GM23338 (cell line): ENCODE measurements around the gene PLEKHN1. TPM values are rescaled to one million over a fixed set of nuclear protein-coding genes. Genes with fewer than 3 reads are reported as not detected.

ENCODE experiments used
- ATAC-seq: fragments of 200-7000 bp; cut with Tn5 transposase; 3 replicates; pipeline ENCODE4 v1.9.1; 2020
- DNase-seq: peaks from one replicate; pipeline ENCODE4 v3.0.0-alpha.2; 2015; ENCODE audit warnings: low spot score
- H2AFZ ChIP-seq: fragments of 200-600 bp; sonication (generic); 2 replicates; pipeline ENCODE4 v1.8.0; 2016; ENCODE audit warnings: antibody characterized with exemption, mild to moderate bottlenecking, moderate library complexity
- H3F3A ChIP-seq: fragments of 200-600 bp; sonication (generic); replicated peaks from 2 replicates; pipeline ENCODE4 v1.8.0; 2017; ENCODE audit warnings: antibody characterized with exemption, mixed run types, low read depth
- H3K27ac ChIP-seq: fragments of 200-600 bp; sonication (generic); 2 replicates; pipeline ENCODE4 v1.6.1; 2016; ENCODE audit warnings: low read depth
- H3K27me3 ChIP-seq: fragments of 200-600 bp; sonication (generic); 2 replicates; pipeline ENCODE4 v1.8.0; 2016; ENCODE audit warnings: mild to moderate bottlenecking, mixed run types, moderate library complexity; ENCODE audit not compliant: insufficient read depth
- H3K36me3 ChIP-seq: fragments of 200-600 bp; sonication (generic); 2 replicates; pipeline ENCODE4 v1.8.0; 2016; ENCODE audit warnings: mild to moderate bottlenecking; ENCODE audit not compliant: insufficient read depth
- H3K4me1 ChIP-seq: fragments of 200-600 bp; sonication (generic); 2 replicates; pipeline ENCODE4 v1.8.0; 2016; ENCODE audit warnings: mild to moderate bottlenecking, moderate library complexity; ENCODE audit not compliant: insufficient read depth
- H3K4me2 ChIP-seq: fragments of 200-600 bp; sonication (generic); 2 replicates; pipeline ENCODE4 v1.7.1; 2017; ENCODE audit warnings: mixed run types
- H3K4me3 ChIP-seq: fragments of 200-600 bp; sonication (generic); 2 replicates; pipeline ENCODE4 v1.6.1; 2016; ENCODE audit warnings: mixed run types
- H3K79me2 ChIP-seq: fragments of 200-600 bp; sonication (generic); replicated peaks from 2 replicates; pipeline ENCODE4 v1.8.0; 2017; ENCODE audit warnings: mild to moderate bottlenecking; ENCODE audit not compliant: insufficient read depth
- H3K9me2 ChIP-seq: fragments of 200-600 bp; sonication (generic); 2 replicates; pipeline ENCODE4 v1.8.0; 2017; ENCODE audit not compliant: insufficient read depth
- H4K20me1 ChIP-seq: fragments of 200-600 bp; sonication (generic); replicated peaks from 2 replicates; pipeline ENCODE4 v1.8.0; 2017; ENCODE audit warnings: mild to moderate bottlenecking; ENCODE audit not compliant: insufficient read depth
- H3K27ac Mint-ChIP-seq: 2 replicates; pipeline ENCODE4 v1.8.0; 2020; ENCODE audit warnings: inconsistent platforms, mild to moderate bottlenecking, moderate library complexity, mixed read lengths
- H3K27me3 Mint-ChIP-seq: 3 replicates; pipeline ENCODE4 v1.8.0; 2022; ENCODE audit warnings: low read depth, mild to moderate bottlenecking, moderate library complexity, mixed read lengths, inconsistent platforms; ENCODE audit not compliant: insufficient read depth, poor library complexity
- H3K36me3 Mint-ChIP-seq: 3 replicates; pipeline ENCODE4 v1.8.0; 2021; ENCODE audit warnings: low read depth, mild to moderate bottlenecking, inconsistent platforms, moderate library complexity, mixed read lengths
- H3K4me1 Mint-ChIP-seq: 3 replicates; pipeline ENCODE4 v1.8.0; 2020; ENCODE audit warnings: mild to moderate bottlenecking, inconsistent platforms, mixed read lengths
- H3K4me3 Mint-ChIP-seq: 3 replicates; pipeline ENCODE4 v1.8.0; 2021; ENCODE audit warnings: moderate library complexity, mild to moderate bottlenecking, inconsistent platforms, mixed read lengths
- H3K9me3 Mint-ChIP-seq: 3 replicates; pipeline ENCODE4 v1.8.0; 2020; ENCODE audit warnings: moderate library complexity, mild to moderate bottlenecking, inconsistent platforms, mixed read lengths
- CREB1 ChIP-seq: fragments of 250-450 bp; sonication (Bioruptor Pico); IDR thresholded peaks from 2 replicates; pipeline ENCODE4 v1.5.0; 2020; ENCODE audit warnings: low read depth, mild to moderate bottlenecking, moderate library complexity
- CTCF ChIP-seq, 2 experiments: fragments of 200-600 bp in 1 of 2; sonication (generic) in 1 of 2; conservative IDR thresholded peaks; 2 replicates each; pipeline versions ENCODE4 v1.5.1 to v1.6.1; 2016 to 2017; ENCODE audit warnings: antibody characterized with exemption in 2 of 2, low read depth in 2 of 2, mild to moderate bottlenecking in 2 of 2, moderate library complexity in 1 of 2
- EZH2 ChIP-seq: fragments of 200-600 bp; sonication (generic); IDR thresholded peaks from one replicate; pipeline ENCODE4 v1.8.0; 2017; ENCODE audit warnings: antibody characterized with exemption, mild to moderate bottlenecking, low read depth; ENCODE audit not compliant: unreplicated experiment
- EZH2phosphoT487 ChIP-seq: fragments of 200-600 bp; sonication (generic); IDR thresholded peaks from one replicate; pipeline ENCODE4 v1.8.1; 2018; ENCODE audit warnings: antibody characterized with exemption; ENCODE audit not compliant: unreplicated experiment
- JUNB ChIP-seq: IDR thresholded peaks from one replicate; pipeline ENCODE4 v1.6.1; 2016; ENCODE audit warnings: antibody characterized with exemption; ENCODE audit not compliant: unreplicated experiment
- POLR2AphosphoS5 ChIP-seq: IDR thresholded peaks from 2 replicates; pipeline ENCODE4 v1.6.1; 2016; ENCODE audit warnings: antibody characterized with exemption, low read depth
- REST ChIP-seq: IDR thresholded peaks from one replicate; pipeline ENCODE4 v1.6.1; 2018; ENCODE audit warnings: antibody characterized with exemption; ENCODE audit not compliant: unreplicated experiment
- STAT1 ChIP-seq: IDR thresholded peaks from one replicate; pipeline ENCODE4 v1.6.1; 2016; ENCODE audit warnings: antibody characterized with exemption; ENCODE audit not compliant: unreplicated experiment
- ZNF114 ChIP-seq: fragments of 250-450 bp; sonication (Bioruptor Pico); IDR thresholded peaks from 2 replicates; pipeline ENCODE4 v1.5.0; 2020; ENCODE audit warnings: mild to moderate bottlenecking, moderate library complexity
- ZNF331 ChIP-seq: fragments of 250-450 bp; sonication (Bioruptor Pico); IDR thresholded peaks from 2 replicates; pipeline ENCODE4 v1.5.0; 2020; ENCODE audit warnings: low read depth, mild to moderate bottlenecking, moderate library complexity
- polyA plus RNA-seq: library from polyadenylated mRNA; unstranded; fragments of >200 nt; fragmentation: Nextera tagmentation; extraction: Ambion mirVana; gene quantifications from 2 replicates; pipeline ENCODE4 v1.2.1, GENCODE V29; 2016
- total RNA-seq: library from RNA; depleted of rRNA; stranded (reverse); fragments of >200 nt; shearing (Covaris generic); gene quantifications from 2 replicates; pipeline ENCODE4 v1.2.3, GENCODE V29; 2014

PLEKHN1 gene
- total and polyA plus RNA-seq, 2 experiments from 2014 or later, result 1.4 to 3.3 TPM

DNA sequence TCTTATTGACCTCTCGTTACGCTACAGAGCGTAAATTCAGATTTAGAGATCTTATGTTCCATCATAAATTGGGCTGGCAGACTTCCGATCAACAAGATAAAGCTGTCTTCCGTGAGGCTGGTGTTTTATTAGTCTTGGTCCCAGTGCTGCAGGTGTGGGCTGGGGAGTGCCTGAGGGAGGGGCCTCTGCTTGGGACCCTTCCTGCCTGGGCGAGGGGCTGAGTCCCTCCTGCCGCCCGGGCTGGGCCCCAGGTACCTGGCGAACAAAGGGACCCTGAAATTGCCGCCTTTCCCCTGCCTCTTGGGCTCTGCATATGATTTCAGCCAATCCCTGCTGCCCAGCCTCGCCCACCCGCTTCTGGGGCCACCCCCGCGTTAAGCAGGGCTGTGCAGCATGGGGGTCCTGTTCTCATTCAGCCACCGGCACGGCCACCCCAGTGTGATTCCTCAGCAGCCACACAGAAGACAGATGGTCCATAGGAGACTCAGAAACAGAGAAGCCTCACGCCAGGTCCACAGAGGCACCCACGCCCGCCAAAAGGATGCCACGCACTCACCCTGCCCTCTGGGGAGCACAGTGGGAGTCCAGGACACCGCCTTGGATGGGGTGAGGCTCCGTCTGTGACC is 48.7 kb upstream of the PLEKHN1 start:
- no peak for TF ChIP-seq EZH2phosphoT487
- TF ChIP-seq STAT1, result no peak
- no peak for TF ChIP-seq EZH2
- TF ChIP-seq POLR2AphosphoS5, result no peak
- peaks cover 61% of the 10 kb centered on the region for H3K27me3 Mint-ChIP-seq
- H3K9me3 Mint-ChIP-seq, result peaks cover 3% of the 10 kb centered on the region; the same call in 1 of the 3 replicates

GRCh38 chr1:918353-918752 is 47.9 kb upstream of the PLEKHN1 start:
- no peak for DNase-seq
- Histone ChIP-seq H3F3A (no peaks in the 10 kb centered on the region), H3K36me3 (no peaks in the 10 kb centered on the region), H3K4me1 (peaks cover 6% of the 10 kb centered on the region; the same call in 1 of the 2 replicates), H2AFZ (no peak overlapping the region), H3K4me3 (no peak overlapping the region), H3K27me3 (peaks cover 80% of the 10 kb centered on the region), H3K9me2 (no peaks in the 10 kb centered on the region), H3K79me2 (no peaks in the 10 kb centered on the region), H3K4me2 (no peak overlapping the region), H3K27ac (no peak overlapping the region), H4K20me1 (no peaks in the 10 kb centered on the region; the same call in 1 of the 2 replicates)
- H3K4me1 Mint-ChIP-seq, result peaks cover 16% of the 10 kb centered on the region
- H3K4me3 Mint-ChIP-seq, result no peak overlapping the region
- H3K36me3 Mint-ChIP-seq, result no peaks in the 10 kb centered on the region
- no peak for ATAC-seq
- no peaks in the 10 kb centered on the region for H3K9me3 Mint-ChIP-seq
- no peak overlapping the region for H3K27ac Mint-ChIP-seq
- H3K27me3 Mint-ChIP-seq, result peaks cover 66% of the 10 kb centered on the region
- no peak for TF ChIP-seq POLR2AphosphoS5
- no peak for TF ChIP-seq ZNF331
- TF ChIP-seq CREB1 (CRISPR knock-in tag), result no peak
- TF ChIP-seq EZH2, result no peak
- no peak for TF ChIP-seq CTCF (conservative IDR thresholded peaks at IDR 0.05; ENCODE audit: low read depth in 2 of 2)

More for the DNA sequence above, 48.7 kb upstream of the PLEKHN1 start:
- Histone ChIP-seq H2AFZ (no peak overlapping the region), H3F3A (no peaks in the 10 kb centered on the region), H3K27me3 (peaks cover 79% of the 10 kb centered on the region), H3K4me2 (no peak overlapping the region), H3K79me2 (no peaks in the 10 kb centered on the region), H3K4me1 (peaks cover 6% of the 10 kb centered on the region; the same call in 1 of the 2 replicates), H3K27ac (no peak overlapping the region), H3K36me3 (no peaks in the 10 kb centered on the region), H3K9me2 (no peaks in the 10 kb centered on the region), H4K20me1 (no peaks in the 10 kb centered on the region), H3K4me3 (no peak overlapping the region)
- Mint-ChIP-seq H3K4me3 (no peak overlapping the region), H3K27ac (no peak overlapping the region), H3K36me3 (no peaks in the 10 kb centered on the region), H3K4me1 (peaks cover 16% of the 10 kb centered on the region; the same call in 2 of the 3 replicates)
- DNase-seq, result no peak
- ATAC-seq, result no peak

DNA sequence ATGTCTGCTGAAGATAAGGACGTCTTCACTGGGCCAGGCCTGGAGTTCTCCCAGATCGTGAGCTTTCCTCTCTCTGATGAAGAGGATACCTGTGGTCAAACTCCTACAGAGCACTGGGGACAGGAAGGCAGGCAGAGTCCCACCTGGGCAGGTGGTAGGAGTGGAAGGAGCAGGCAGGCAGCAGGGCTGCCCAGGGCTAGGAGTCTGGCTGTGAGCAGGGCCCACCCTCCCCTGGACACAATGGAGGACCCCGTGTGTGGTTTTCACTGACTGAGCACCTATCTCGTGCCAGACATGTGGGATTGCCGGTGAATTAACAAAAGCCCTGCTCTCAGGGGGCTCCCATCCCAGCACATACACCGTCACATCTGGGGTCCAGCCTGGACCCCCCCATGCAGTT is 47.4 kb upstream of the PLEKHN1 start:
- H3K4me2 ChIP-seq, result no peak overlapping the region
- H3K27me3 Mint-ChIP-seq, result peaks cover 69% of the 10 kb centered on the region
- ATAC-seq (no peak), DNase-seq (no peak)
- no peak overlapping the region for H3K4me3 Mint-ChIP-seq
- H3K27me3 ChIP-seq, result peaks cover 82% of the 10 kb centered on the region
- H2AFZ ChIP-seq, result no peak overlapping the region
- H3K4me3 ChIP-seq, result no peak overlapping the region
- H3K36me3 Mint-ChIP-seq, result no peaks in the 10 kb centered on the region
- H3F3A ChIP-seq, result no peaks in the 10 kb centered on the region
- no peaks in the 10 kb centered on the region for H3K36me3 ChIP-seq
- H3K27ac Mint-ChIP-seq, result no peak overlapping the region
- H3K4me1 ChIP-seq, result peaks cover 6% of the 10 kb centered on the region; the same call in 1 of the 2 replicates
- no peaks in the 10 kb centered on the region for H3K9me3 Mint-ChIP-seq
- H3K4me1 Mint-ChIP-seq, result peaks cover 17% of the 10 kb centered on the region
- no peak overlapping the region for H3K27ac ChIP-seq
- H4K20me1 ChIP-seq, result no peaks in the 10 kb centered on the region; the same call in 1 of the 2 replicates
- H3K9me2 ChIP-seq, result no peaks in the 10 kb centered on the region
- H3K79me2 ChIP-seq, result no peaks in the 10 kb centered on the region
- TF ChIP-seq JUNB (no peak), ZNF114 (CRISPR knock-in tag) (no peak), POLR2AphosphoS5 (no peak), CTCF (conservative IDR thresholded peaks at IDR 0.05; ENCODE audit: low read depth in 2 of 2) (no peak), REST (no peak), EZH2 (no peak)
